Measurements from ENCODE around the gene TMEM245. TPM values are rescaled to one million over a fixed set of nuclear protein-coding genes. Genes with fewer than 3 reads are reported as not detected.

The TMEM245 gene
- total and polyA plus RNA-seq, 9 donors: 28.1 to 102 (median 77.4) TPM

DNA sequence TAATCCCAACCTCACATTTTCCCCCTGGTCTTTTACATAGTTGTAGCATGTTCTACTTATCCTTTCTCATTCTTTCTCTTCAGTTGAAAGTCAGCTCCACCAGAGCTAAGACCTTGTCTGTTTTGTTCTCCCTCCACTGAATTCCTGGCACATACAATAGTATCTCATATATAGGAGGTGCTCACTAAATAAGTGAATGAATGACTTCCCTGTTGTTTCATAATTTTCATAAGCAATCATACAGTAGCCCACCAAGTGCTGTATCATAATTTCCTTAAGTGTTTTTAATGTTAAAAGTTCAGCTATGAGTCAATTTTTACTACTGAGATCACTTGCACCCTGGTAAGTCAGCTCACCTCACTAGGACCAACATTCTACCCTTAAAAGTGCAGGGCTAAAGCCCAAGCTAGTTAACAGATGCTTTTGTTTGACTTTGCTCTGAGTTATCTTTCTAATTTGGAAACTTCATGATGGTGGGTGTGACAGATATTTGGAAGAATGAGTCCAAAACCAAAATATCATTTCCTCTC, 27.6 kb downstream of the TMEM245 start:
- TF ChIP-seq, protein P1, sequence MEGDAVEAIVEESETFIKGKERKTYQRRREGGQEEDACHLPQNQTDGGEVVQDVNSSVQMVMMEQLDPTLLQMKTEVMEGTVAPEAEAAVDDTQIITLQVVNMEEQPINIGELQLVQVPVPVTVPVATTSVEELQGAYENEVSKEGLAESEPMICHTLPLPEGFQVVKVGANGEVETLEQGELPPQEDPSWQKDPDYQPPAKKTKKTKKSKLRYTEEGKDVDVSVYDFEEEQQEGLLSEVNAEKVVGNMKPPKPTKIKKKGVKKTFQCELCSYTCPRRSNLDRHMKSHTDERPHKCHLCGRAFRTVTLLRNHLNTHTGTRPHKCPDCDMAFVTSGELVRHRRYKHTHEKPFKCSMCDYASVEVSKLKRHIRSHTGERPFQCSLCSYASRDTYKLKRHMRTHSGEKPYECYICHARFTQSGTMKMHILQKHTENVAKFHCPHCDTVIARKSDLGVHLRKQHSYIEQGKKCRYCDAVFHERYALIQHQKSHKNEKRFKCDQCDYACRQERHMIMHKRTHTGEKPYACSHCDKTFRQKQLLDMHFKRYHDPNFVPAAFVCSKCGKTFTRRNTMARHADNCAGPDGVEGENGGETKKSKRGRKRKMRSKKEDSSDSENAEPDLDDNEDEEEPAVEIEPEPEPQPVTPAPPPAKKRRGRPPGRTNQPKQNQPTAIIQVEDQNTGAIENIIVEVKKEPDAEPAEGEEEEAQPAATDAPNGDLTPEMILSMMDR (IDR thresholded peaks at IDR 0.05): no peak
- TF ChIP-seq POLR2A (IDR thresholded peaks at IDR 0.05) (no peak), EP300 (IDR thresholded peaks at IDR 0.05) (no peak)
- Histone ChIP-seq H3K27me3 (no peaks in the 10 kb centered on the region), H3K4me1 (ENCODE audit: insufficient read depth) (peaks cover 7% of the 10 kb centered on the region), H3K27ac (no peak overlapping the region), H3K36me3 (no peaks in the 10 kb centered on the region), H3K9me3 (no peaks in the 10 kb centered on the region), H3K4me3 (no peak overlapping the region)
- DNase-seq: no peak
- intact Hi-C loops (cut with DNase I): loop anchor here in 1 of 4 donors (10.0 kb wide), 1 partner anchor 57 kb away; no protein-coding TSS in a partner anchor

DNA sequence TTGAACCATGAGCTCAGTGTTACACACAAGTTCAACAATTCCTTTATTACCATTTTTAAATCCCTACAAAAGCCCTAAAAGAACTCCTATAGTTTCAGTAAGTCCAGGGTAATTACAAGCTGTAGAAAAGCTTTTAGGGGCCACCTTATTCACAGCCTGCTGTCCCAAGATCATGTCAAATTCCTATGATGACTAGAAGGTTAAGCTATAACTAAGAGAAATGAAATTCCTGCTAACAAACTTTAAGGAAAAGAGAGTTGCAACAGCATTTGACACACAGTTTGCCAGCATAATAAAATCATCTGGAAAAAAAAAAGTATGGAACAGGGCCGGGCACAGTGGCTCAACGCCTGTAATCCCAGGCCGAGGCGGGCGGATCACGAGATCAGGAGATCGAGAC, 31.5 kb downstream of the TMEM245 start:
- Histone ChIP-seq H3K9me3 (no peaks in the 10 kb centered on the region), H3K4me3 (no peak overlapping the region), H3K27me3 (no peaks in the 10 kb centered on the region), H3K4me1 (ENCODE audit: insufficient read depth) (peaks cover under 1% of the 10 kb centered on the region), H3K36me3 (no peaks in the 10 kb centered on the region), H3K27ac (no peak overlapping the region)
- intact Hi-C loops (cut with DNase I): no loop called here
- TF ChIP-seq POLR2A (IDR thresholded peaks at IDR 0.05): no peak
- TF ChIP-seq, protein P1 (IDR thresholded peaks at IDR 0.05): no peak
- TF ChIP-seq EP300 (IDR thresholded peaks at IDR 0.05): no peak
- 94 to 99% (median 98%) methylated on average over 7 of the region's 7 CpGs for WGBS, 3 donors
- DNase-seq: no peak

DNA sequence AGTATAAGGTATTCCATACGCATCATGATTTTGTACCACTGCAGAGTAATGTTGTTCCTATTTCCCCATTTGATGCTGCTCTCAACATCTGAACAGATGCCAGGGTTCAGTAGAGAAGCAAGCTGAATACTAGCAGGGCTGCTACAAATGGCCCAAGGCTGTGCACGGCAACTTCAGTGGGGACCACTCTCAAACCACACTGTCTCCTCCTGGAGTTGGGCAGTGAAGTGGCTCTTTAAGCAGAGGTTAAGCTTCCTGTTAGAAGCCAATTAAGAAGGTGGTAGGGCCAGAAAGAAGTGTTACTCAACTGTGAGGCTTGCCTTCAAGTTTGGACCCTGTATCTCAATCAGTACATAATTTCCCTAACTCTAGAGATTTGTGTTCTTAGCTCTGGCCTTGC, 32.0 kb downstream of the TMEM245 start:
- Histone ChIP-seq H3K4me1 (ENCODE audit: insufficient read depth) (no peaks in the 10 kb centered on the region), H3K9me3 (no peaks in the 10 kb centered on the region), H3K27me3 (no peaks in the 10 kb centered on the region), H3K4me3 (no peak overlapping the region), H3K27ac (no peak overlapping the region), H3K36me3 (no peaks in the 10 kb centered on the region)
- 93 to 98% (median 96%) methylated on average over 2 of the region's 2 CpGs for WGBS, 3 donors
- TF ChIP-seq POLR2A (IDR thresholded peaks at IDR 0.05): no peak
- TF ChIP-seq, protein P1 (IDR thresholded peaks at IDR 0.05): no peak
- no peak for TF ChIP-seq EP300 (IDR thresholded peaks at IDR 0.05)
- intact Hi-C loops (cut with DNase I): no loop called here
- no peak for DNase-seq

DNA sequence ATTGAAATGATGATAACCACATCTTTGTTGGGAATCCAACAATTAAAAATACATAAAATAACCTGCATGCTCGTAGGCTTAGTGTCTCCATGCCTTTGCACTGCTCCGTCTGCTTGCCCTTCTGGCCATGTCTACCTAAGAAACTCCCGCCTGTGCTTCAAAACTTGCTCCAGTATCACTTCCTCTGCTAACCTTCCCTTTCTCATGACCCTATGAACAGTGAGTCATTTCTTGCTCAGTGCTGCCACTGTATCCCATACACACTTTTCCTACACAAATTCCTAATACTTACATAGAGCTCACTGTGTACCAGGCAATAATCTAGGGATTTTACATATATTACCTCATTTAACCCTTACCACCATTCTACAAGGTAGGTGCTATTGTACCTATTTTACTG, 33.5 kb downstream of the TMEM245 start:
- DNase-seq: no peak
- Histone ChIP-seq H3K9me3 (no peaks in the 10 kb centered on the region), H3K4me3 (no peak overlapping the region), H3K27ac (no peak overlapping the region), H3K4me1 (ENCODE audit: insufficient read depth) (no peaks in the 10 kb centered on the region), H3K36me3 (no peaks in the 10 kb centered on the region), H3K27me3 (no peaks in the 10 kb centered on the region)
- WGBS, 3 donors: 92 to 98% (median 96%) methylated on average over 3 of the region's 3 CpGs
- TF ChIP-seq POLR2A (IDR thresholded peaks at IDR 0.05) (no peak), EP300 (IDR thresholded peaks at IDR 0.05) (no peak)
- TF ChIP-seq, protein P1 (IDR thresholded peaks at IDR 0.05): no peak
- intact Hi-C loops (cut with DNase I): no loop called here
